Osteocyte (in vitro differentiated cells): ENCODE data around the gene NRXN3. TPM values are rescaled to one million over a fixed set of nuclear protein-coding genes. Genes with fewer than 3 reads are reported as not detected.

Source experiments
- DNase-seq: peaks from one replicate; pipeline ENCODE4 v3.0.0; 2021; ENCODE audit warnings: mixed read lengths; ENCODE audit not compliant: unreplicated experiment; ENCODE audit errors: extremely low spot score
- H3K27ac Mint-ChIP-seq: one replicate; pipeline ENCODE4 v1.8.0; 2021; ENCODE audit warnings: mild to moderate bottlenecking, mixed read lengths; ENCODE audit not compliant: unreplicated experiment
- H3K27me3 Mint-ChIP-seq: one replicate; pipeline ENCODE4 v1.8.0; 2021; ENCODE audit warnings: mixed read lengths; ENCODE audit not compliant: unreplicated experiment
- H3K36me3 Mint-ChIP-seq: one replicate; pipeline ENCODE4 v1.8.0; 2021; ENCODE audit warnings: mixed read lengths; ENCODE audit not compliant: unreplicated experiment
- H3K4me1 Mint-ChIP-seq: one replicate; pipeline ENCODE4 v1.8.0; 2021; ENCODE audit warnings: mixed read lengths; ENCODE audit not compliant: unreplicated experiment
- H3K4me3 Mint-ChIP-seq: one replicate; pipeline ENCODE4 v1.8.0; 2021; ENCODE audit warnings: mild to moderate bottlenecking, moderate library complexity, mixed read lengths; ENCODE audit not compliant: unreplicated experiment
- H3K9me3 Mint-ChIP-seq: one replicate; pipeline ENCODE4 v1.8.0; 2021; ENCODE audit warnings: mixed read lengths; ENCODE audit not compliant: unreplicated experiment
- total RNA-seq: library from RNA; stranded (reverse); gene quantifications from 2 replicates; pipeline ENCODE4 v1.2.1, GENCODE V29; 2021
- TF ChIP-seq, protein P1 (sequence below): fragments of 200-600 bp; sonication (generic); IDR thresholded peaks from 2 replicates; pipeline ENCODE4 v1.5.0; 2021; ENCODE audit warnings: antibody characterized with exemption, mild to moderate bottlenecking, moderate library complexity

NRXN3 gene
- total RNA-seq, 1 donor from 2014 or later = 26.5 TPM

DNA sequence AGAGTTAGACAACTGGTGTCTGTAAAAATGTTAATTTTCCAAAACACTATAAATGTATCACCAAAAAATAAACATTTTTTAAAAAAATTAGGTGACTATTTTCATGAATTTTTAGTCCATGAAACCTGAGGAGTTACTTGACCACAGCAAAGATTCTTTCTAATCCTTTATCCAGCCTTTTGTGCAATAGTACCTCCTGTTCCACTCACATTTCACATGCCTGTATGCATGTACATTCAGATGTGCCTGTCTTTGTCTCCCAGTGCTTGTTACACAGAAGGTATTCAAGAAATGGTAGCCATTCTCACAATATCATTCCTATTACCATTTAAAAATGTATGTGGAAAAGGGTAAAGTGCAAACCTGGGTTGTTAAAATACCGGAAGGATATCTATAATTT is 1184.2 kb downstream of the NRXN3 start:
- Mint-ChIP-seq H3K9me3 (no peaks in the 10 kb centered on the region), H3K4me3 (no peak overlapping the region), H3K27ac (no peak overlapping the region), H3K36me3 (no peaks in the 10 kb centered on the region), H3K27me3 (no peaks in the 10 kb centered on the region), H3K4me1 (peaks cover 3% of the 10 kb centered on the region)
- TF ChIP-seq, protein P1, sequence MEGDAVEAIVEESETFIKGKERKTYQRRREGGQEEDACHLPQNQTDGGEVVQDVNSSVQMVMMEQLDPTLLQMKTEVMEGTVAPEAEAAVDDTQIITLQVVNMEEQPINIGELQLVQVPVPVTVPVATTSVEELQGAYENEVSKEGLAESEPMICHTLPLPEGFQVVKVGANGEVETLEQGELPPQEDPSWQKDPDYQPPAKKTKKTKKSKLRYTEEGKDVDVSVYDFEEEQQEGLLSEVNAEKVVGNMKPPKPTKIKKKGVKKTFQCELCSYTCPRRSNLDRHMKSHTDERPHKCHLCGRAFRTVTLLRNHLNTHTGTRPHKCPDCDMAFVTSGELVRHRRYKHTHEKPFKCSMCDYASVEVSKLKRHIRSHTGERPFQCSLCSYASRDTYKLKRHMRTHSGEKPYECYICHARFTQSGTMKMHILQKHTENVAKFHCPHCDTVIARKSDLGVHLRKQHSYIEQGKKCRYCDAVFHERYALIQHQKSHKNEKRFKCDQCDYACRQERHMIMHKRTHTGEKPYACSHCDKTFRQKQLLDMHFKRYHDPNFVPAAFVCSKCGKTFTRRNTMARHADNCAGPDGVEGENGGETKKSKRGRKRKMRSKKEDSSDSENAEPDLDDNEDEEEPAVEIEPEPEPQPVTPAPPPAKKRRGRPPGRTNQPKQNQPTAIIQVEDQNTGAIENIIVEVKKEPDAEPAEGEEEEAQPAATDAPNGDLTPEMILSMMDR = no peak
- DNase-seq = no peak

DNA sequence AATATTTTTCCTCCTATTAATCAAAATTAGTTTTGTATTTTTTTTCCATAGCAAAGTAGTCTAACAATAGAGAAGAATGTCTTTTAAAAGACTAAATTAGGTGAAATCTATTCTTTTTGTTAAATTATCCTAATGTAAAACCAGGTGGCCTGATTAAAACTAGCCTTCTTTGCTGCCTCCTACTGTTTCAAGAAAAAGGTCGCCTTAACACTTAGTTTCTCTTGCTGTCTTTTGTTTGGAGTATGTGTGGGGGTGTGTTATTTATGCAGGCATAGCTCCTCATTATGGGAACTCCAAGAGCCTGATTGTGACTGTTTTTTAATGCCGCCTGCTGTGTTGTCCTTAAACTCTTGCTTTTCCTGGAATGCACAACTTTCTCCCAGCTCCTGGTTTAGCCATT is 1185.9 kb downstream of the NRXN3 start:
- Mint-ChIP-seq H3K27me3 (no peaks in the 10 kb centered on the region), H3K4me3 (no peak overlapping the region), H3K27ac (no peak overlapping the region), H3K4me1 (peaks cover 3% of the 10 kb centered on the region), H3K36me3 (no peaks in the 10 kb centered on the region), H3K9me3 (no peaks in the 10 kb centered on the region)
- DNase-seq = no peak
- TF ChIP-seq, protein P1 = peak; percentile 28

DNA sequence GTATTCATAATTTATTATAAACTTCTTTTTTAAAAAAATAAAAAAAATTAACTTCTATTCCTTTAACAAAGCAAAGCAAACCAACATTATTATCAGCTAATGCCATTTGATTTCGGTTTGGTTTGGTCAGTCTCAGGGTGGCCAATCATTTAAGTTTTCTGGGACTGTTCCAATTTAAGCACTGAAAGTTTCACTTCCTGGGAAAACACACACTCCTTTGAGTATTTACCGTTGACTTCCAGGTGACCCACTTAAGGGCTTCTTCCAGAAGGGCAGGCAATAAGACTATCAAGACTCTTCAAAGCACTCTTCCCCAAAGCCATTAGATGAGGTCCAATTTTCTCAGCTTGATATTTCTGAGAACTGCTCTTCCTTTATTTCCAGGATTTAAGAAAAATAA is 1187.1 kb downstream of the NRXN3 start:
- no peak overlapping the region for H3K4me3 Mint-ChIP-seq
- H3K36me3 Mint-ChIP-seq = no peaks in the 10 kb centered on the region
- no peak overlapping the region for H3K27ac Mint-ChIP-seq
- no peak for DNase-seq
- H3K9me3 Mint-ChIP-seq = no peaks in the 10 kb centered on the region
- no peaks in the 10 kb centered on the region for H3K27me3 Mint-ChIP-seq
- TF ChIP-seq, protein P1 = no peak
- peaks cover 3% of the 10 kb centered on the region for H3K4me1 Mint-ChIP-seq

DNA sequence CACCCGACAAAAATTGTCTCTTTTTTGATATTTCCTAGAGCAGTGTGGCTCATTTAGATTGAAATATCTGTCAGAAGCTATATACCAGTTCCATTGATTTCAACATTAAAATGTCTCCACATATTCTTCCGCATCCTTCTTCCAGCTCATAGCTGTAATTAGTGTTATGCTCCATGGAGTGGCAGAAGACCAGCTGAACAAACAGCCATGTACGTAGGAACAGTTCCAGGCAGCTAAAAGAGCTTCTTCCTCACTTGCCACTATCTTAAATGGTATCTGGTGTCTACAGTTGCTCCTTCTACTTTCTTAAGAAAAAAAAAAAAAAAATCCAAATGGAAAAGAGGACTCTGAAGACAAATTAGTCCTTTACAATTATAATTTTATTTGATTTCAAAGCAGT is 1193.1 kb downstream of the NRXN3 start:
- DNase-seq = no peak
- no peaks in the 10 kb centered on the region for H3K36me3 Mint-ChIP-seq
- H3K9me3 Mint-ChIP-seq = no peaks in the 10 kb centered on the region
- TF ChIP-seq, protein P1 = no peak
- H3K27me3 Mint-ChIP-seq = no peaks in the 10 kb centered on the region
- no peak overlapping the region for H3K4me3 Mint-ChIP-seq
- H3K27ac Mint-ChIP-seq = no peak overlapping the region
- H3K4me1 Mint-ChIP-seq = no peaks in the 10 kb centered on the region

DNA sequence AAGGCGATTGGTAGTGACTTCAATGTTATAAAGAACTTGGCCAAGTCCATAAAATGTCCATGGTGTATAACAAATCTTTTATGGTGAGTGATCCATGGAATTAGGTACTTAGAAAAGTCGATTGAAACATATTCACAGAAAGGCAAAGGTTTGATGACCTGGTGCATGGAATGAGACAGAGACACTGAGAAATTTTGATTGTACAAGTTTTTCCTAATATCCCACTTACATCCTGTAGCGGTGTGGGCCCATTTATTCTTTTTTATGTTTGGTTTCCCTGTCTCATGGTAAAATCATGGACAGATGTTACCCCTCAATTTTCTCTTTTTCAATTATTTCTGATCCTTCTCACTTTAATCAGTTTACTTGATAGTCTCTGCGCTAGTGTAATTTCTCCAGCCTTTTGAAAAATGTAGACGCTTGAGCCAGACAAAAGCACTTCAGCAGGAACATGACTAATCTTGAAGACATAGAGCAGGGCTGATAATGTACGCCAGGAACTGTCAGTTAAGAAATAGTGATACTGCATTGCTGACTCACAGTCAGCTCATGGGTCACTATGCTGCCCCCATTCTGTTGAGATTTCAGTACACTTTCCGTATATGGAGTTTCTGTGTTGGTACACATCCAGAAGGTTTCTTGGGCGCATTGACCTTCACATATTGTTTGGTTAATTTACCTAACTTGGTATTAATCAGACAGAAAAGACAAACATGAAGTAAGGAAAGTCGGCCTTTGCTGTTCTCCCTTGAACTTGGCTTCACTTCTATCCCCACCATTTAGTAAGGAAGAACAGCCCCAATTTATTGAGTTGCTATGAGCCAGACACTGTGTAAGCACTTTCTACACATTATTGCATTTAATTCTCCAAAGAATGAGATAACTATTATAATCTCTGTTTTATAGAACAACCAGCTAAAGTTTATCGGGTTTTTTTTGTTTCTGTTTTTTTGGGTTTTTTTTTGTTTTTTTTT is 1199.5 kb downstream of the NRXN3 start:
- Mint-ChIP-seq H3K4me3 (no peak overlapping the region), H3K27ac (peak overlapping the region; percentile 20), H3K9me3 (no peaks in the 10 kb centered on the region), H3K4me1 (peaks cover 13% of the 10 kb centered on the region), H3K27me3 (no peaks in the 10 kb centered on the region), H3K36me3 (no peaks in the 10 kb centered on the region)
- no peak for DNase-seq
- TF ChIP-seq, protein P1 = no peak
